GM20431 (cell line): Measurements from ENCODE around the gene PADI1.

Experiments used
- in situ Hi-C: fragments of 300-500 bp; cut with MseI, MboI; formaldehyde crosslinking; loops from one replicate; pipeline ENCODE4 v1.15.0; 2020; ENCODE audit warnings: low sequenced_read_pairs; ENCODE audit not compliant: unreplicated experiment

The PADI1 gene

GRCh38 chr1:17177651-17178050, 27.3 kb upstream of the PADI1 start:
- in situ Hi-C loops: no loop called here

- in situ Hi-C loops: no loop called here
These were observed 23.0 kb upstream of the PADI1 start for GRCh38 chr1:17181781-17182464.

DNA sequence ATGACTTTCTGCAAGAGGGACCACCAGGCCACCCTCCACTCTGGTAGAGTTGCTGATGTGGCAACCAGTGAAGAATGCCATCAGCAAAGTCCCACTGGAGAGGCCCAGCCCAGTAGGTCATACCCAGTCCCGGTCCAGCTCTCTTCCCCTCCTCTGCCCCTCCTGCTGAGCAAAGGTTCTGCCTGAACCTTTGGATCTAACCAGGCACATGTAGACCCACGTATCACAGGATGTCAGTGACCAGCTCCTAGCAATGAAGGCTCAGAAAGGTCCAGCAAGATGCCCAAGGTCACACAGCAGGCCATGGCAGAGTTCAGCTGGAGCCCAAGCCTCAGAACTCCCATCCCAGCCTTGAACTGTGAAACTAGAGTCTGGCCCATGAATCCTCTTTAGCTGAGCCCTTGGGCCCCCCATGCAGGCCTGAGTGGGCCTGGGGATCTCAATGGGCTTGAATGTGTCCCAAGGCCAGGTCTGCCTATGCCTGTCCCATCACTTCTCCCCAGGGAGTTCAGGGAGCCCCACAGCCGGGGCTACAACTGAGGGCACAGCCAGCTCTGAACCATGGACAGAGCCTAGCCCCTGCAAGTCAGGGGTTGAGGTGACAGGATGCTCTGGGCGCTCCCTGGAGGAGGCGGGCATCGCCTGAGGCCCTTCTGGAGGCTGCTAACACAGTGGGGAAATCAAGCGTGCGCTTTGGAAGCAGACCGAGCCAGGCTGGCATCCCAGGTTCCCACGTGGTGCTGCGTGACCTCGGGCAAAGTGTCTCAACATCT, 21.4 kb upstream of the PADI1 start:
- in situ Hi-C loops: no loop called here

DNA sequence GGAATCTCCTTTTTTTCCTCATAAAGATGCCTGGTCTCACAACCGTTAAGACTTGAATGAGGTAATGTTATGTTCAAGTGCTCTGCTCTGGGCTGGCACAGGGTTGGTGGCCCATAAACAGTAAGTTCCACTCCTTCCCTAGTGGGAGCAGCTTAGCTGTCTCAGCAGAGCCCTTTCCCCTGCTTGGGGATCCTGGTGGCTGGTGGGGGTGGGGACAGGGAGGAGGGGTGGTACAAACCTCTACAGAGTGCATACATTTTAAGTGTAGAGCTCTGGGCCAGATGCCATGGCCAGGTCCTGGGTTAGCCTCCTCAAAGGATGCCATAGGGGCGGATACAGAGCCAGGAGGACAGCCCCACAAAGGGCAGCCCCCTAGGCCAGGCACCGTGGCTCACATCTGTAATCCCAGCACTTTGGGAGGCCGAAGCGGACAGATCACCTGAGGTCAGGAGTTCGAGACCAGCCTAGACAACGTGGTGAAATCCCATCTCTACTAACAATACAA, 20.7 kb upstream of the PADI1 start:
- in situ Hi-C loops: no loop called here

GRCh38 chr1:17184822-17185484, 20.0 kb upstream of the PADI1 start:
- in situ Hi-C loops: no loop called here

DNA sequence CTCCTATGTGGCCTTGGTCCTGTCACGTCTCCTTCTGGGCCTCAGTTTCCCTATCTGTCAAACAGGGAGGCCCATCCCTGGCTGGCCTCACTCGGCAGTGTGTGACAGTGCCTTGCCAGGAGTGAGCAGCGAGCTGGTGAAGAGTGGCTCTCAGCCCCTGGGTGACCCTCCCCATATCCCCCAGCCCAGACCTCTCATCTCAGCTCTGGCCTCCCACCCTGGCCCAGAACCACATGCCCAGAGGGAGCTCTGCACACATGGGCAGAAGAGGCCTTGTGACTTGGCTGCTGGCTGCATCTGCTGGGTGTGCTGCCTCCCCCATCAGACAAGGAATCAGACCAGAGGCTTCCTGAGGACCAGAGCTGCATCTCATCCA, 19.5 kb upstream of the PADI1 start:
- in situ Hi-C loops: no loop called here

- in situ Hi-C loops: no loop called here
These were observed 18.6 kb upstream of the PADI1 start for GRCh38 chr1:17186216-17186909.

GRCh38 chr1:17187051-17187450, 17.9 kb upstream of the PADI1 start:
- in situ Hi-C loops: no loop called here

GRCh38 chr1:17188217-17188616, 16.7 kb upstream of the PADI1 start:
- in situ Hi-C loops: no loop called here

GRCh38 chr1:17188889-17189631, 15.9 kb upstream of the PADI1 start:
- in situ Hi-C loops: no loop called here

GRCh38 chr1:17189632-17189990, 15.3 kb upstream of the PADI1 start:
- in situ Hi-C loops: no loop called here

DNA sequence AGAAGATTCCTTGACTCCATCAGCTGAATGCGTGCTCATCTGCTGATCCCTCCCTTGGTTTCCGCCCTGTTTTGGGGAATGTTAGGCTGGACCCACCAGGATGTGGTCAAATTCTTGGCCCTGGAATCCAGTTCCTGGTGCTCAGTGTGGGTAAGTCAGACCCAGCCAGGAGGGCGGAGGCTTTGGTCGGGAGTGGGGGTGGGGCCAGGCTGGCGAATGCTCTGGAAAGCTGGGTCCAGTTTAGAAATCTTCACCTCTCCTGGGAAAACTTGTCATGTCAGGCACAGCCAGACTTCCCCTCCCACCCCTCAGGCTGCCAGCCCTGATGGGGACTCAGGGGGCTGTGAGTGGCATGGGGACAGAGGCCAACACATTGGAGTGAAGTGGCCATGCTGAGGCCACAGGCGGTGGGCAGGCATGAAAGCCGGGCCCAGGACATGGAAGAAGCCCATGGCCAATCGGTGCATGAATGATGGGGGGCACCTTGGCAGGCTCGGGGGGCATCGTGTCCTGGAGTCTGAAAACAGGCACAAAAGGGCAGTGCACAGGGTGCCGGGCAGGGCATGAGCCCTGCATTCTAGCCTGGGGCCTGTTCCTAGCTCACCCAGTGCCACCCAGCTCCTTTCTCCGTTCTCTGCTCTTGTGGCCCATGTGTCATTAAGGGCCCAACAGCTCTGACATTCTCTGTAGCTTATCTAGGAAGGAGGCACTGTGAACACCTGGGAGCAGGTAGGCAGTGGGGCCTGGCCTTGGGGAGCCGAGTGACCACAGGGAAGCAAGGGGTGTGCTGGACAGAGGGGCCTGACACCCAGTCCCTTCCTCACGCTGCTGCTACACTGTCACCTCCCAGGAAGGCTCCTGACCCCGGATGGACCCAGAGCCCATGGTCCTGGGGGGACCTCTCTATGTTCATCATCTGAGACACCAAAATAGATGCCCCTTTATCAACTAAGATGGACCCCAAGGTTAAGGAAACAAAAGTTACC, 14.6 kb upstream of the PADI1 start:
- in situ Hi-C loops: no loop called here

DNA sequence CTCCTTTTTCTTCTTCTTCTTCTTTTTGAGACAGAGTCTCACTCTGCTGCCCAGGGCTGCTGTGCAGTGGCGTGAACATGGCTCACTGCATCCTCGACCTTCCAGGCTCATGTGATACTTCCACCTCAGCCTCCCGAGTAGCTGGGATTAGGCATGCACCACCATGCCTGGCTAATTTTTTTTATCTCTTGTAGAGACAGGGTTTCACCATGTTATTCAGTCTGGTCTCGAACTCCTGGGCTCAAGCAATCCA, 13.0 kb upstream of the PADI1 start:
- in situ Hi-C loops: no loop called here

DNA sequence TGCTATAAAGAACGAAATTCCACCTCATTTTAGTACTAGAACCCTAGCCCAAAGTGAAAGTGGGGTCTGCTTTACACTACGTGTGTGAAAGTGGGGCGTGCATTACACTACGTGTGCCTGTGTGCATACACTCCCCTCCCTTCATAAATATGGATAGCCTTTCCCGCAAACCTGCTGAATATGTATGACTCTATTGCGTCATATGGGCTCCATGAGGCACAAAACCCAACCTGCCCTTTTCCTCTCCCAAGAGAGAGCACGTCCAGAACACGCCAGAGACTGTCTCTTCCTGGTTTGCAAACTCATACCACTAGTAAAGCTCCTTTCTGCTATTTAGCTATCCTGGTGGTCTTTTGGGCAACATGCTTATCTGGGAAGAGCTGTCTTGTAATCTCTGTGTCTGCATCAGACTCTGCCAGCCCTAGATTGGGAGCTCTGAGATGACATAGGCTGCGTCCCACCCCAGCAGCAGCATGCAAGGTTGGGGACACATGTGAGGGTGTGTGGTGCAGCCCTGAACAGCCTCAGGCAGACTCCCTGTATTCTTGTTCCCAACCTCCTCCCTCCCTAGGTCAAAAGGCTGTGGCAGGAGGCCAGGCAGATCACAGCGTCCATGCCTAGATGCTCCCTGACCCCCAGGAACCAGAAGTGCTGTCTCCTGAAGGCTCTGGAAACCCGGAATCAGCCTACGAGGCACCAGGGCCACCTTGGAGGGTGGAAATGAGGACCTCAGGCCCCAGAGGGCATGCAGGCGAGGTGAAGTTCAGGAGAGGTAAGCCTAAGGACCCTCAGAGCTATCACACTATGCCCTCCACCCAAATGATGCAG, 12.3 kb upstream of the PADI1 start:
- in situ Hi-C loops: no loop called here

DNA sequence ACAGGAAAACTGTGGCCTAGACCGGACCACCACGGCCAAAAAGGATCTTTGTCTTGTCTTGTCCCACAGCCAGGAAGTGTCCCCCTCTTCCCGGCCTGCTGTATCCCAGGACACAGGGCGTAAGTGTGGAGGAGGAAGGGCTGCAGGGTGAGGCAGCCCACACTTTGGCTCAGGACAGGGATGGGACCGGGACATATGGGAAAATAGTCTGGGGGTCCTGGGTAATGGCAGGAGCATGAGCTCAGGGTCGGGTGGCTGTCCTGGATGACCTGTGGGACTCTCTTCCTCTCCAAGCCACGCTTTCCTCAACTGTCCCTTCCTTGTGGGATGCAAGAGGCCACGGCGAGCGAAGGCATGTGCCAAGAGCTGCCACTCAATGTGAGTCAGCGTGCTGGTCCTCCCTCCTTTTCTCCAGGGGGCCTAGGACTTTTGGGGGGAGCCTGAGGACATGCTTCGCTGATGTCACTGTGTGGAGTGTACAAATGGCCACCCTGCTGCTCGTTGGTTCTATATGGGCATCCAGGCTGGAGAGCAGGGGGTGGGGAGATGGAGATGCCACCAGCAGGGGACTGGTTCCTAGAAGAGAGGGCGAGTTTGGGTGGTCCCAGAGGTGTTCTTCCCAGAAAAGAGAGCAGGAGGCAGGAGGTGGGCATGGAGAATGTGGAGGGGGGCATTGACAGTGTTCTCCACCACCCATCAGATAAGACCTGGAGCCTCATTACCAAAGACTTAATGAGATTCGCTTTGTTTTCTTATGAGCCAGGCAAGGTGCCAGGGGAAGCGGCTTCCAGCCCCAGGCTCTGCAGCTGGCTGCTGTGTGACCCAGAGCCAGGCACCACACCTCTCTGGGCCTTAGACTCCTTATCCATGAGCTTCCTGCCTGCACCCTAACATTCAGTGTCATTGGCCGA, 11.5 kb upstream of the PADI1 start:
- in situ Hi-C loops: no loop called here

GRCh38 chr1:17194133-17194475, 10.8 kb upstream of the PADI1 start:
- in situ Hi-C loops: no loop called here
